BLaER1 treated with 17β-estradiol and CSF1 and Interleukin-3, amounts not matched to agents 10 nM and 100 nM (cell line): ENCODE measurements around the gene GLB1L2.

ENCODE experiments used
- H3K27ac ChIP-seq, 11 experiments: shearing (Covaris generic); formaldehyde crosslinking; 2 replicates each; pipeline ENCODE4 v1.8.1; 2022
- H3K27me3 ChIP-seq, 11 experiments: shearing (Covaris generic); formaldehyde crosslinking; 2 replicates each; pipeline ENCODE4 v1.8.1; 2022
- H3K36me3 ChIP-seq, 11 experiments: shearing (Covaris generic); formaldehyde crosslinking; 2 replicates each; pipeline ENCODE4 v1.8.1; 2022
- H3K4me1 ChIP-seq, 10 experiments: shearing (Covaris generic); formaldehyde crosslinking; 2 replicates each; pipeline ENCODE4 v1.8.1; 2022
- H3K4me2 ChIP-seq, 11 experiments: shearing (Covaris generic); formaldehyde crosslinking; 2 replicates each; pipeline ENCODE4 v1.8.1; 2022
- H3K4me3 ChIP-seq, 10 experiments: shearing (Covaris generic); formaldehyde crosslinking; 2 replicates each; pipeline ENCODE4 v1.8.1; 2022
- H3K9ac ChIP-seq, 11 experiments: shearing (Covaris generic); formaldehyde crosslinking; 2 replicates each; pipeline ENCODE4 v1.8.1; 2022
- H3K9me3 ChIP-seq, 11 experiments: shearing (Covaris generic); formaldehyde crosslinking; replicated peaks in 1 of 11; 2 replicates each; pipeline ENCODE4 v1.8.1; 2022
- H4K20me1 ChIP-seq, 11 experiments: shearing (Covaris generic); formaldehyde crosslinking; 2 replicates each; pipeline ENCODE4 v1.8.1; 2022
- Cebpa-rat ChIP-seq, 11 experiments: shearing (Covaris generic); IDR thresholded peaks; 2 replicates each; pipeline ENCODE4 v1.8.1; 2022

Gene GLB1L2

GRCh38 chr11:134416726-134417125 lies 84.9 kb downstream of the GLB1L2 start:
- Histone ChIP-seq H3K9me3 (no peaks in the 10 kb centered on the region), H3K4me2 (peak overlapping the region in 8 of 11 experiments; percentile 80 to 96 (median 92); a peak in 16 of 22 replicates), H3K27ac (no peak overlapping the region), H3K4me1 (peaks cover 16 to 53% (median 47%) of the 10 kb centered on the region in 10 experiments), H3K36me3 (no peaks in the 10 kb centered on the region), H4K20me1 (peaks cover 0 to 52% (median 38%) of the 10 kb centered on the region in 11 experiments; a peak in 19 of 22 replicates), H3K27me3 (peaks cover 11 to 53% (median 23%) of the 10 kb centered on the region in 11 experiments; a peak in 21 of 22 replicates), H3K4me3 (no peak overlapping the region), H3K9ac (no peak overlapping the region)
- TF ChIP-seq Cebpa-rat (IDR thresholded peaks at IDR 0.05): no peak

DNA sequence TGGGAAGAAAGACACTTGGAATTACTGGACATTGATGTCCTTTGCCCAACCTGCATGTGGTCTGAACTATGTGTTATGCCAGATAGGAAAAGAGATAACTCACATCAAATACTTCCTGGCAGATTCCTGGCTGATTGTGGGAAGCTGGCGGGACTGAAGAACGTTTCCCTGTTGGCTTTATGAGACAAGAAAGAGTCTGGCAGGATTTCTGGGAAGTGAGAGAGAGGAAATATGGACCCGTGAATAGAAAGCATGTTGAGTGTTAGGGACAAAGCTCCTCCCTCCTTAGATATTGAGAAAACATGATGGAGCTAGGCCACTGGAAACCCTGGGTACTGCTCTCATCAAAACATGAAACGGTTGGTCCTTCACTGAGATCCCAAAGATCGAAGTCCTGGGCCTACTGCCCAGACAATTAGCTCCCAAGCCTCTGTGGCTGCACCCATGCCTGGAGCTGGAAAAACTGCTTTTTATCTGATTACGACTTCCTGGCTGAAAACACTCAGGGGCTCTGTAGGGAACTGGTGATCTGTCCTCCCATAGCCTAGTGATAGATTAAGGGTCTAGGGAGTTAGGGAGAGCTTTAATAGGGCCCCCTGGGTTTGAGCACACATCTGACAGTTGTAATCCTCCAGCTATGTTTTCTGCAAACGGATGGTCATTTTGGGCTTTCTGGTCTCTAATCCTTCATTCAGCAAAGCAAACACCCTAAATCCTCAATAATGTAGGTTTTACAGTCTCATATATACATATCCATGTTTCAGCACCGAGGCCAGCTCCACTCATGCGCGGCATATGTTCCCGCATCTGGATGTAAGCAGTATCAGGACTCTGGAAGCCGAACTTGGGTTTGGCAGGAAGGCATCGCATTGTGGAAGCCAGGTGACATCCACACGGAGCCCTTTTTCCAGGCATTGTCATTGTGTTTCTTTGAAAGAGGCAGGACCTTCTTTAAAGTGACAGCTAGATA lies 86.4 kb downstream of the GLB1L2 start:
- no peak for TF ChIP-seq Cebpa-rat (IDR thresholded peaks at IDR 0.05)
- no peak overlapping the region for H3K27ac ChIP-seq
- peaks cover 8 to 45% (median 39%) of the 10 kb centered on the region in 10 experiments for H3K4me1 ChIP-seq
- peaks cover 0 to 44% (median 30%) of the 10 kb centered on the region in 11 experiments; a peak in 19 of 22 replicates for H4K20me1 ChIP-seq
- peaks cover 3 to 43% (median 14%) of the 10 kb centered on the region in 11 experiments; a peak in 21 of 22 replicates for H3K27me3 ChIP-seq
- no peaks in the 10 kb centered on the region for H3K36me3 ChIP-seq
- H3K9ac ChIP-seq: no peak overlapping the region
- no peaks in the 10 kb centered on the region for H3K9me3 ChIP-seq
- peak overlapping the region in 2 of 11 experiments; percentile 84 to 96; a peak in 2 of 22 replicates for H3K4me2 ChIP-seq
- no peak overlapping the region for H3K4me3 ChIP-seq

GRCh38 chr11:134423106-134423505 lies 91.3 kb downstream of the GLB1L2 start:
- H3K4me1 ChIP-seq: peaks cover 0 to 21% (median 15%) of the 10 kb centered on the region in 10 experiments; a peak in 16 of 20 replicates
- peaks cover 0 to 7% (median 0%) of the 10 kb centered on the region in 11 experiments; a peak in 2 of 22 replicates for H3K27me3 ChIP-seq
- peaks cover 0 to 8% (median 0%) of the 10 kb centered on the region in 11 experiments; a peak in 3 of 22 replicates for H4K20me1 ChIP-seq
- H3K9me3 ChIP-seq: no peaks in the 10 kb centered on the region
- H3K9ac ChIP-seq: no peak overlapping the region
- H3K36me3 ChIP-seq: no peaks in the 10 kb centered on the region
- H3K4me3 ChIP-seq: no peak overlapping the region
- TF ChIP-seq Cebpa-rat (IDR thresholded peaks at IDR 0.05): no peak
- no peak overlapping the region for H3K27ac ChIP-seq
- peak overlapping the region in 2 of 11 experiments; percentile 17 to 22; a peak in 2 of 22 replicates for H3K4me2 ChIP-seq

DNA sequence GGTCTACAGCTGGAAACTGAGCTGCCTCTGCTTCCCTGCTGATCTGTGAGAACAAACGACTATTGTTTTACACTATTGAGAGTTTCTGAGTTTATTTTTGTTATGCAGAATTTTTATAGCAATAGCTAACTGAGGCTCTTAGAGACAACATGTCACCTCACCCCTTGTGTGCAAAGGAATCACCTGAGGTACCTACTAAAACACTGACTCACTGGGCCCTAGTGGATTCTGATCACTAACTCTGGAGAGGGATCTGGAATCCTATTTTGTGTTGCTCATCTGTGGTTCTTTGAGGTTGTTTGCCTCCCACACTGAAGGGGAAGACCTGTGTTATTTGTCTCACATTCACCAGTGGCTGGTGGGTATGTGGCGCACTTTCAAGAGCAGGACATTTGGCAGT lies 93.6 kb downstream of the GLB1L2 start:
- Histone ChIP-seq H3K27ac (no peak overlapping the region), H3K4me1 (peaks cover 0 to 21% (median 15%) of the 10 kb centered on the region in 10 experiments; a peak in 16 of 20 replicates), H3K4me2 (peak overlapping the region in 8 of 11 experiments; percentile 20 to 64 (median 54); a peak in 13 of 22 replicates), H3K27me3 (peaks cover 0 to 7% (median 0%) of the 10 kb centered on the region in 11 experiments; a peak in 2 of 22 replicates), H3K9me3 (no peaks in the 10 kb centered on the region), H3K36me3 (no peaks in the 10 kb centered on the region), H3K9ac (no peak overlapping the region), H4K20me1 (peaks cover 0 to 8% (median 0%) of the 10 kb centered on the region in 11 experiments; a peak in 3 of 22 replicates), H3K4me3 (no peak overlapping the region)
- no peak for TF ChIP-seq Cebpa-rat (IDR thresholded peaks at IDR 0.05)
